GM12878 (cell line): ENCODE results near the gene NUAK2. TPM values are rescaled to one million over a fixed set of nuclear protein-coding genes. Genes with fewer than 3 reads are reported as not detected.

Source experiments
- ATAC-seq: fragments of 200-7000 bp; cut with Tn5 transposase; 3 replicates; pipeline ENCODE4 v1.9.1; 2020; ENCODE audit warnings: mild to moderate bottlenecking, moderate library complexity
- BruUV-seq: library from RNA; stranded (reverse); fragments of 400-500 nt; replicated peaks from 2 replicates; lab custom pipeline; 2021; lab: Mats Ljungman, UMichigan
- CTCF ChIA-PET: fragments of 300-600 bp; sonication (Branson Sonifier 250); formaldehyde crosslinking; extraction: SDS; loops from one replicate; lab custom pipeline; 2021; ENCODE audit warnings: inconsistent platforms; lab: Yijun Ruan, JAX
- POLR2A ChIA-PET: fragments of 350-600 bp; formaldehyde crosslinking; extraction: SDS; loops from one replicate; lab custom pipeline; 2021; ENCODE audit warnings: inconsistent platforms; lab: Charles Lee
- RAD21 ChIA-PET: fragments of 300-600 bp; sonication (Branson Sonifier 250); formaldehyde crosslinking; loops from one replicate; lab custom pipeline; 2023; ENCODE audit warnings: antibody characterized with exemption; ENCODE audit not compliant: unreplicated experiment; lab: Charles Lee
- SMC1A ChIA-PET: fragments of 300-600 bp; sonication (Branson Sonifier 250); formaldehyde crosslinking; loops from one replicate; lab custom pipeline; 2023; ENCODE audit not compliant: unreplicated experiment, uncharacterized antibody; lab: Charles Lee
- DNase-seq: peaks from one replicate; pipeline ENCODE4 v3.0.0-alpha.2; 2011; ENCODE audit warnings: low read depth, low spot score
- FAIRE-seq: peaks from 3 replicates; lab custom pipeline; 2011; peaks lifted over from hg19 to GRCh38; lab: Jason Lieb, UNC
- H2AFZ ChIP-seq: 2 replicates; pipeline ENCODE4 v1.6.0; 2011; ENCODE audit warnings: low read depth, low read length, control low read depth; ENCODE audit not compliant: control insufficient read depth
- H3K27ac ChIP-seq: 2 replicates; pipeline ENCODE4 v1.5.1; 2011; ENCODE audit warnings: control low read depth; ENCODE audit not compliant: control insufficient read depth, insufficient read depth
- H3K27me3 ChIP-seq, 2 experiments: replicated peaks in 1 of 2; 2 replicates each; pipeline versions ENCODE4 v1.6.0 to v1.6.1; 2011; ENCODE audit warnings: low read length in 1 of 2; ENCODE audit not compliant: control insufficient read depth in 2 of 2, insufficient read depth in 2 of 2
- H3K36me3 ChIP-seq, 2 experiments: 2 replicates each; pipeline ENCODE4 v1.5.1; 2011; ENCODE audit warnings: low read length in 1 of 2; ENCODE audit not compliant: control insufficient read depth in 2 of 2, insufficient read depth in 2 of 2
- H3K4me1 ChIP-seq: 2 replicates; pipeline ENCODE4 v1.6.1; 2011; ENCODE audit warnings: mild to moderate bottlenecking, low read length, moderate library complexity, mixed read lengths; ENCODE audit not compliant: control insufficient read depth, insufficient read depth
- H3K4me2 ChIP-seq: 2 replicates; pipeline ENCODE4 v1.6.0; 2011; ENCODE audit warnings: control low read depth; ENCODE audit not compliant: control insufficient read depth, insufficient read depth
- H3K4me3 ChIP-seq: fragments of 200-600 bp; sonication (generic); 2 replicates; pipeline ENCODE4 v1.5.1; 2016
- H3K79me2 ChIP-seq: 2 replicates; pipeline ENCODE4 v1.6.0; 2011; ENCODE audit warnings: low read length; ENCODE audit not compliant: control insufficient read depth, insufficient read depth
- H3K9ac ChIP-seq: 2 replicates; pipeline ENCODE4 v1.8.0; 2011; ENCODE audit warnings: low read length, control low read depth, mixed read lengths; ENCODE audit not compliant: control insufficient read depth, insufficient read depth
- H3K9me3 ChIP-seq: replicated peaks from 3 replicates; pipeline ENCODE4 v1.5.1; 2011; ENCODE audit warnings: mild to moderate bottlenecking, low read length; ENCODE audit not compliant: control insufficient read depth, insufficient read depth
- H4K20me1 ChIP-seq: 2 replicates; pipeline ENCODE4 v1.6.0; 2011; ENCODE audit not compliant: control insufficient read depth, insufficient read depth
- BCLAF1 ChIP-seq: fragments of 450-650 bp; IDR thresholded peaks from 2 replicates; pipeline ENCODE4 v1.6.1; 2017; ENCODE audit warnings: antibody characterized with exemption, mild to moderate bottlenecking, moderate library complexity
- BHLHE40 ChIP-seq, 2 experiments: fragments of 450-650 bp in 1 of 2; IDR thresholded peaks; 2 replicates each; pipeline ENCODE4 v1.6.1; 2011 to 2017; ENCODE audit warnings: low read depth in 2 of 2, borderline replicate concordance in 1 of 2, improper control_type of control experiment in 1 of 2, low read length in 1 of 2, mild to moderate bottlenecking in 1 of 2
- BMI1 ChIP-seq: fragments of 450-650 bp; IDR thresholded peaks from 2 replicates; pipeline ENCODE4 v1.6.1; 2016; ENCODE audit warnings: mild to moderate bottlenecking, moderate library complexity, borderline replicate concordance
- E4F1 ChIP-seq: fragments of 450-650 bp; IDR thresholded peaks from 2 replicates; pipeline ENCODE4 v1.6.1; 2018; ENCODE audit warnings: borderline replicate concordance, mild to moderate bottlenecking; ENCODE audit not compliant: partially characterized antibody
- EGR1 ChIP-seq, 2 experiments: IDR thresholded peaks; 1 replicate in 1 of 2; 2 replicates in 1 of 2; pipeline ENCODE4 v1.6.1; 2011 to 2012; ENCODE audit warnings: low read depth in 2 of 2, low read length in 2 of 2, borderline replicate concordance in 1 of 2, mild to moderate bottlenecking in 1 of 2, moderate library complexity in 1 of 2
- IRF4 ChIP-seq: IDR thresholded peaks from 2 replicates; pipeline ENCODE4 v1.6.1; 2011; ENCODE audit warnings: low read depth, low read length
- JUNB ChIP-seq: IDR thresholded peaks from 2 replicates; pipeline ENCODE4 v1.6.1; 2016; ENCODE audit warnings: antibody characterized with exemption, mild to moderate bottlenecking
- LARP7 ChIP-seq: fragments of 450-650 bp; IDR thresholded peaks from 2 replicates; pipeline ENCODE4 v1.6.1; 2017; ENCODE audit warnings: mild to moderate bottlenecking
- MTA3 ChIP-seq: IDR thresholded peaks from 2 replicates; pipeline ENCODE4 v1.6.1; 2012; ENCODE audit warnings: low read length, inconsistent platforms, borderline replicate concordance
- MXI1 ChIP-seq: fragments of 150-350 bp; IDR thresholded peaks from 2 replicates; pipeline ENCODE4 v1.6.1; 2011; ENCODE audit warnings: low read depth, mild to moderate bottlenecking, inconsistent platforms, low read length, improper control_type of control experiment
- MYC ChIP-seq: IDR thresholded peaks from 2 replicates; pipeline ENCODE4 v1.6.1; 2011; ENCODE audit warnings: mild to moderate bottlenecking, low read length, moderate library complexity, inconsistent platforms; ENCODE audit not compliant: insufficient read depth, insufficient replicate concordance, insufficient read length, severe bottlenecking
- NFIC ChIP-seq: IDR thresholded peaks from 2 replicates; pipeline ENCODE4 v1.6.1; 2012; ENCODE audit warnings: low read depth, mild to moderate bottlenecking, inconsistent platforms, low read length, moderate library complexity
- NFXL1 ChIP-seq: fragments of 450-650 bp; IDR thresholded peaks from 2 replicates; pipeline ENCODE4 v1.6.1; 2017; ENCODE audit warnings: antibody characterized with exemption, mild to moderate bottlenecking, borderline replicate concordance
- RFX5 ChIP-seq: IDR thresholded peaks from 2 replicates; pipeline ENCODE4 v1.6.1; 2011; ENCODE audit warnings: low read depth, low read length, improper control_type of control experiment
- RUNX3 ChIP-seq: IDR thresholded peaks from 2 replicates; pipeline ENCODE4 v1.6.1; 2012; ENCODE audit warnings: low read length, inconsistent platforms
- SMAD5 ChIP-seq: IDR thresholded peaks from 2 replicates; pipeline ENCODE4 v1.6.1; 2016; ENCODE audit warnings: antibody characterized with exemption, low read depth
- SRF ChIP-seq, 2 experiments: IDR thresholded peaks; 2 replicates each; pipeline ENCODE4 v1.6.1; 2011; ENCODE audit warnings: low read depth in 2 of 2, low read length in 2 of 2, mild to moderate bottlenecking in 1 of 2, moderate library complexity in 1 of 2
- STAT1 ChIP-seq: fragments of 450-650 bp; conservative IDR thresholded peaks from 2 replicates; pipeline ENCODE4 v1.6.1; 2014; ENCODE audit warnings: antibody characterized with exemption, mild to moderate bottlenecking
- WGBS: methylation state at CpG from one replicate; pipeline ENCODE4 v1.1.6; 2016; ENCODE audit warnings: low lambda C conversion rate; ENCODE audit not compliant: insufficient replicate concordance, insufficient coverage; ENCODE audit errors: missing lambda C conversion rate; 5-methylcytosine and 5-hydroxymethylcytosine counted together
- in situ Hi-C: fragments of 300-500 bp; cut with MboI; formaldehyde crosslinking; loops from 9 replicates; pipeline ENCODE4 v1.14.3; 2018; ENCODE audit warnings: mixed read lengths
- intact Hi-C: fragments of 100-400 bp; cut with micrococcal nuclease; formaldehyde crosslinking; loops from one replicate; pipeline ENCODE4 v1.14.2; 2022; ENCODE audit not compliant: unreplicated experiment
- polyA plus RNA-seq, 11 experiments: library from polyadenylated mRNA; depleted of rRNA in 4 of 11; unstranded in 6 of 11; stranded (reverse) in 5 of 11; fragments of >200 nt; fragmentation: Nextera tagmentation in 4 of 11; fragmentation: Illumina TruSeq in 1 of 11; extraction: Ambion mirVana in 4 of 11; extraction: Trizol in 1 of 11; gene quantifications; 1 replicate in 1 of 11; 2 replicates in 10 of 11; pipeline versions ENCODE4 v1.2.1 to v1.2.3, GENCODE V29; 2011 to 2016; ENCODE audit warnings: inconsistent platforms in 2 of 11, missing spikeins in 2 of 11, low read depth in 1 of 11
- total RNA-seq, 4 experiments: library from RNA; depleted of rRNA in 3 of 4; stranded (reverse); fragments of >200 nt in 3 of 4; fragmentation: Illumina TruSeq in 1 of 4; extraction: Trizol in 1 of 4; gene quantifications; 2 replicates each; pipeline versions ENCODE4 v1.2.1 to v1.2.3, GENCODE V29; 2013 to 2021

The NUAK2 gene
- total and polyA plus RNA-seq, 10 of the 15 experiments (the other 5 are each of a cell fraction or from before 2014, with no cell fraction given) = 0.27 to 3.0 (median 1.2) TPM

- Histone ChIP-seq H2AFZ (no peak overlapping the region), H3K79me2 (no peaks in the 10 kb centered on the region), H3K4me2 (no peak overlapping the region), H3K27ac (no peak overlapping the region), H3K4me1 (peaks cover 26% of the 10 kb centered on the region), H3K9ac (no peak overlapping the region), H3K9me3 (no peaks in the 10 kb centered on the region), H3K4me3 (no peak overlapping the region), H4K20me1 (no peaks in the 10 kb centered on the region), H3K36me3 (no peaks in the 10 kb centered on the region)
- in situ Hi-C loops = no loop called here
- CTCF ChIA-PET = interaction anchor here (0.9 to 59.5 kb wide), 2 partner anchors 21 to 34 kb away, joined by 3 to 2333 read pairs; no protein-coding TSS in a partner anchor
- SMC1A ChIA-PET = interaction anchor here (1.0 to 1.1 kb wide), 2 partner anchors 20 to 33 kb away, joined by 3 to 6 read pairs; no protein-coding TSS in a partner anchor
- intact Hi-C loops = no loop called here
- RAD21 ChIA-PET = no interaction called here
- FAIRE-seq = no peak
- ATAC-seq = no peak
- 45% methylated on average over 6 of the region's 6 CpGs for WGBS
- POLR2A ChIA-PET = no interaction called here
- no TSS peak for BruUV-seq
- DNase-seq = no peak
- peak; percentile 79 to 91 for TF ChIP-seq BHLHE40 (IDR thresholded peaks at IDR 0.05; ENCODE audit: borderline replicate concordance in 1 of 2, low read depth in 2 of 2, low read length in 1 of 2)
- no peak for TF ChIP-seq E4F1
- no peak for TF ChIP-seq SMAD5
- no peak for TF ChIP-seq SRF (IDR thresholded peaks at IDR 0.05; ENCODE audit: low read depth in 2 of 2, low read length in 2 of 2)
- TF ChIP-seq BMI1 = no peak
- TF ChIP-seq STAT1 = no peak
- no peak for TF ChIP-seq MXI1
- no peak for TF ChIP-seq NFXL1
- no peak for TF ChIP-seq EGR1 (IDR thresholded peaks at IDR 0.05; ENCODE audit: borderline replicate concordance in 1 of 2, low read depth in 2 of 2, low read length in 2 of 2)
- no peak for TF ChIP-seq MTA3
- peak; percentile 48 for TF ChIP-seq RUNX3
- no peak for TF ChIP-seq IRF4
- no peak for TF ChIP-seq NFIC
- no peak for TF ChIP-seq MYC
- no peak for TF ChIP-seq BCLAF1
- no peak for TF ChIP-seq LARP7
- TF ChIP-seq RFX5 = no peak
- TF ChIP-seq JUNB = 0 out of 2 replicates have a peak, but pooled peaks have one; percentile 17
- TF ChIP-seq, all 136 proteins: peak for 3
- no peaks in the 10 kb centered on the region; a peak in 1 of 4 replicates for H3K27me3 ChIP-seq
These were observed 29.9 kb downstream of the NUAK2 start for GRCh38 chr1:205291596-205291995.
